Activated T-helper 2 cell treated with anti-CD3 and anti-CD28 coated beads, Interferon-gamma antibody, Interleukin-2, Interleukin-4, amounts not matched to agents 10 μg/mL and 5 μg/mL and 100 μg/mL, durations not matched to agents 14 hours and 24 hours and 36 hours (primary cell): Measurements from ENCODE around the gene AOC2. TPM values are rescaled to one million over a fixed set of nuclear protein-coding genes. Genes with fewer than 3 reads are reported as not detected.
A peak's percentile ranks its signal among the peaks of the same experiment; 100 is the strongest.

Experiments
- DNase-seq: peaks from one replicate; pipeline ENCODE4 v3.0.0; 2021; ENCODE audit warnings: low spot score
- H3K27ac Mint-ChIP-seq: one replicate; pipeline ENCODE4 v1.8.0; 2021; ENCODE audit warnings: mixed read lengths
- H3K27me3 Mint-ChIP-seq: one replicate; pipeline ENCODE4 v1.8.0; 2021; ENCODE audit warnings: low read depth, mixed read lengths
- H3K36me3 Mint-ChIP-seq: one replicate; pipeline ENCODE4 v1.8.0; 2021; ENCODE audit warnings: low read depth, mixed read lengths
- H3K4me1 Mint-ChIP-seq: one replicate; pipeline ENCODE4 v1.8.0; 2021; ENCODE audit warnings: low read depth, mixed read lengths
- H3K4me3 Mint-ChIP-seq: one replicate; pipeline ENCODE4 v1.8.0; 2021; ENCODE audit warnings: low read depth, mild to moderate bottlenecking, moderate library complexity, mixed read lengths
- H3K9me3 Mint-ChIP-seq: one replicate; pipeline ENCODE4 v1.8.0; 2021; ENCODE audit warnings: mixed read lengths
- intact Hi-C: fragments of 100-400 bp; cut with micrococcal nuclease; formaldehyde crosslinking; loops from one replicate; pipeline ENCODE4 v1.15.1; 2023
- total RNA-seq: library from RNA; stranded (reverse); gene quantifications from 2 replicates; pipeline ENCODE4 v1.2.3, GENCODE V29; 2022

AOC2 gene, protein sequence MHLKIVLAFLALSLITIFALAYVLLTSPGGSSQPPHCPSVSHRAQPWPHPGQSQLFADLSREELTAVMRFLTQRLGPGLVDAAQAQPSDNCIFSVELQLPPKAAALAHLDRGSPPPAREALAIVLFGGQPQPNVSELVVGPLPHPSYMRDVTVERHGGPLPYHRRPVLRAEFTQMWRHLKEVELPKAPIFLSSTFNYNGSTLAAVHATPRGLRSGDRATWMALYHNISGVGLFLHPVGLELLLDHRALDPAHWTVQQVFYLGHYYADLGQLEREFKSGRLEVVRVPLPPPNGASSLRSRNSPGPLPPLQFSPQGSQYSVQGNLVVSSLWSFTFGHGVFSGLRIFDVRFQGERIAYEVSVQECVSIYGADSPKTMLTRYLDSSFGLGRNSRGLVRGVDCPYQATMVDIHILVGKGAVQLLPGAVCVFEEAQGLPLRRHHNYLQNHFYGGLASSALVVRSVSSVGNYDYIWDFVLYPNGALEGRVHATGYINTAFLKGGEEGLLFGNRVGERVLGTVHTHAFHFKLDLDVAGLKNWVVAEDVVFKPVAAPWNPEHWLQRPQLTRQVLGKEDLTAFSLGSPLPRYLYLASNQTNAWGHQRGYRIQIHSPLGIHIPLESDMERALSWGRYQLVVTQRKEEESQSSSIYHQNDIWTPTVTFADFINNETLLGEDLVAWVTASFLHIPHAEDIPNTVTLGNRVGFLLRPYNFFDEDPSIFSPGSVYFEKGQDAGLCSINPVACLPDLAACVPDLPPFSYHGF
- total RNA-seq = 3.2 TPM in 2 replicates

DNA sequence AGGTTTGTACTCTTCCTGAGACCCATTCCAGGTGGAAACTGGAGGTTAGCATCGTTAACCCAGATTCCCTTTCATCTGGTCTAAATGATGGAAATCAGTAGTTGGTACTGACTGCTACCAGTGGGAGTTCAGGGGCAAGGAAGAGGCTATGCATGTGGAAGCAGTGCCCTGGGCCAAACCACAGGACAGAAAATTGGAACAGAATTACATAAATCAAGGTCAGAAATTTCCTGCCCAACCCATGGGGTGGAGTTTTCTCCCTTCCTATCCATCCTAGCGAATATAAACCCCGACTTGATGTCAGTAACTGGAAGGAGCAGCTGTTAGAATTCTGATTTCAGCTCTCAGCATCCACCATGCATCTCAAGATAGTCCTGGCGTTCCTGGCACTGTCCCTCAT, at the start of gene AOC2:
AOC2 (plus strand) TSS at position 310 of the 400 bp plus-strand sequence; CDS start at position 357, 47 bp downstream.
- intact Hi-C loops = no loop called here
- Mint-ChIP-seq H3K27ac (no peak within 1 kb of the TSS), H3K4me3 (no peak within 1 kb of the TSS), H3K27me3 (no peaks in the 10 kb centered on the region), H3K4me1 (peaks cover 14% of the 10 kb centered on the region), H3K36me3 (peaks cover 56% of the 10 kb centered on the region), H3K9me3 (no peaks in the 10 kb centered on the region)
- DNase-seq = no peak

DNA sequence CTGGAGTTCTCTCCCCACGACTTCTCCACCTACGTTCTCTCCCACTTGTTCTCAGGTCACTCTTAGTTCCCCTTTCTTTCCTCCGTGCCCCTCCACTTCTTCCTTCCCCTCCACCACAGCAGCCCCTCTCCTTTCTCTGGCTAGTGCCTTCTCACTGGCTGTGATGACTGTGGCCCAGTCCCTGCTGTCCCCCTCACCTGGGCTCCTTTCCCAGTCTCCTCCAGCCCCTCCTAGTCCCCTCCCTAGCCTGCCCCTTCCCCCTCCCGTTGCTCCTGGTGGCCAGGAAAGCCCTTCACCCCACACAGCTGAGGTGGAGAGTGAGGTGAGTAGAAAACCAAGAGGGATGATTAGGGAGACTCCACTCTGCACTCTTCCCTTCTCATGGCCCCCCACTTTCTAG, 49.3 kb upstream of the AOC2 start:
- Mint-ChIP-seq H3K9me3 (peaks cover 3% of the 10 kb centered on the region), H3K4me3 (no peak overlapping the region), H3K36me3 (peaks cover 7% of the 10 kb centered on the region), H3K4me1 (peaks cover 14% of the 10 kb centered on the region), H3K27ac (peak overlapping the region; percentile 8), H3K27me3 (peaks cover 9% of the 10 kb centered on the region)
- intact Hi-C loops = no loop called here
- DNase-seq = no peak

DNA sequence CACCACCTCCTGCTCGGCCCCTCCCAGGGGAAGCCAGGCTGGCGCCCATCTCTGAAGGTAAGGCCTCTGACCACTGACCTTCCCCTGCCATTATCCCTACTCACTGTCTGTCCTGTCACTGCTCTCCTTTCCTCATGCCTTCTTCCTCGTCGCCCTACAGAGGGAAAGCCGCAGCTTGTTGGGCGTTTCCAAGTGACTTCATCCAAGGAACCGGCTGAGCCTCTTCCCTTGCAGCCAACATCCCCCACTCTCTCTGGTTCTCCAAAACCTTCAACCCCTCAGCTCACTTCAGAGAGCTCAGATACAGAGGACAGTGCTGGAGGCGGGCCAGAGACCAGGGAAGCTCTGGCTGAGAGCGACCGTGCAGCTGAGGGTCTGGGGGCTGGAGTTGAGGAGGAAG, 48.9 kb upstream of the AOC2 start:
- H3K27ac Mint-ChIP-seq = no peak overlapping the region
- DNase-seq = no peak
- no peak overlapping the region for H3K4me3 Mint-ChIP-seq
- H3K36me3 Mint-ChIP-seq = peaks cover 7% of the 10 kb centered on the region
- H3K9me3 Mint-ChIP-seq = peaks cover 3% of the 10 kb centered on the region
- H3K27me3 Mint-ChIP-seq = peaks cover 8% of the 10 kb centered on the region
- peaks cover 14% of the 10 kb centered on the region for H3K4me1 Mint-ChIP-seq
- intact Hi-C loops = no loop called here

DNA sequence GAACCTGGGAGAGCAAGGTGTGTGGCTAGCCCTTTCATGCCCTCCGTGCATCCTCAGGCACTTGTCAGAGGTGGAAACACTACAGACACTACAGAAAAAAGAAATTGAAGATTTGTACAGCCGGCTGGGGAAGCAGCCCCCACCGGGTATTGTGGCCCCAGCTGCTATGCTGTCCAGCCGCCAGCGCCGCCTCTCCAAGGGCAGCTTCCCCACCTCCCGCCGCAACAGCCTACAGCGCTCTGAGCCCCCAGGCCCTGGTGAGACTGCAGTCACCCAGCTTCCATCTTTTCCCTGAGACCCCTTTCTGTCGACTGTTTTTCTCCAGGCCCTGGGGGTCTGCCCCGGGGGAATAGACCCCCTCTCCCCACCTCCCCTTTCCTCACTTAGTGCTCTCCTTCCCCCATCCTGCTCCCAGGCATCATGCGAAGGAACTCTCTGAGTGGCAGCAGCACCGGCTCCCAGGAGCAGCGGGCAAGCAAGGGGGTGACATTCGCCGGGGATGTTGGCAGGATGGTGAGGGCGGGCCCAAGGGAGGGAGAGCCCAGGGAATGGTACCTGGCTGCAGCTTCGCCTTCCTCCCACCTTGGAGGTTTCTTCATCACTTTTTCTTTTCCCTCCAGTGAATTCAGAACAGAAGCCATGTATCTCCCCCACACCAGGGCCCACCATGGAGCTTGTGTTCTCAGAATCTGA, 48.2 kb upstream of the AOC2 start:
- peaks cover 3% of the 10 kb centered on the region for H3K9me3 Mint-ChIP-seq
- H3K4me1 Mint-ChIP-seq = peaks cover 14% of the 10 kb centered on the region
- H3K4me3 Mint-ChIP-seq = peak overlapping the region; percentile 46
- intact Hi-C loops = no loop called here
- no peak for DNase-seq
- H3K27ac Mint-ChIP-seq = no peak overlapping the region
- peaks cover 7% of the 10 kb centered on the region for H3K27me3 Mint-ChIP-seq
- peaks cover 7% of the 10 kb centered on the region for H3K36me3 Mint-ChIP-seq

DNA sequence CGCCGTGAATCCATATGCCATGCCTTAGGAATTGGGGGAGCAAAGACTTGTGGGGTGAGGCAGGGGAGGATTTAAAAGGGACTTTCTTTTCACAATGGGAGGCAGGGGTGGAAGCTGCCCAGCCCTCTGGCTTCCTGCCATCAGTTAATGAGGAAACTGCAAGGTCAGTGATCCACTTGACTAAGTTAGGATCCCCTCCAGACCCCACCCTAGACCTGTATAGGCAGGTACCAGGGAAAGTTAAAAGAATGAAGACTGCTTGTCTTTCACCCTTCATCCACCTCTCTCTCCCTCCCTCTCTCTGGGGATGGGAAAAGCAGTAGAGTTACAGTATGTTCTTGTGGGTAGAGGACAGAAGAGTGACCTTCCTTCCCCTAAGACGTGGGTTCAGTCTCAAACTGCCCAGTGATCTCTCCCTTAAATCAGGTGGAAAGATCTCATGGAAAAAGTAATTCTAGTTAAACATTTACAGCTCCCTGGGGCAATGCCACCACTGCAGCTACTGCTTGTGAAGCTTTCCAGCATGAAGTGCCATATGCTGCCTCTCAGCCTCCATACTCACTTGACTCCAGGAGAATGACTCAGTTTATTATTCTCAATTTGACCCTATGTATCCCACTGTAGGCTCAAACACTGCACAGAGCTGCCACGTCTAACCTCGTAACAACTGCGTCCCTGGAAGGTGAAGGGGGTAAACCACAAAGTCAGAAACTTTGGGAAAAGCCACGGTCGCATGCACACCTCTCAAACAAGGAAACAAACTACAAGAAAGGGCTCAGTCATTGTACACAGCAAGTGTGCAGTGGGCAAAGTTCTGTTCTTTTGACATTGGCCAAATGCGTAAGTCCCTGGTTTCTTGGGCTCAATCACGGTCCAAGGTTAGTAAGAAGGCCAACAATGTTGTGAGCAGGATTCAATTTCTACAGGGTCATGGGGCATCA, 47.0 kb upstream of the AOC2 start:
- peaks cover 3% of the 10 kb centered on the region for H3K9me3 Mint-ChIP-seq
- DNase-seq = no peak
- peaks cover 7% of the 10 kb centered on the region for H3K36me3 Mint-ChIP-seq
- peak overlapping the region; percentile 91 for H3K4me3 Mint-ChIP-seq
- H3K4me1 Mint-ChIP-seq = peaks cover 14% of the 10 kb centered on the region
- intact Hi-C loops = no loop called here
- no peak overlapping the region for H3K27ac Mint-ChIP-seq
- peaks cover 12% of the 10 kb centered on the region for H3K27me3 Mint-ChIP-seq

DNA sequence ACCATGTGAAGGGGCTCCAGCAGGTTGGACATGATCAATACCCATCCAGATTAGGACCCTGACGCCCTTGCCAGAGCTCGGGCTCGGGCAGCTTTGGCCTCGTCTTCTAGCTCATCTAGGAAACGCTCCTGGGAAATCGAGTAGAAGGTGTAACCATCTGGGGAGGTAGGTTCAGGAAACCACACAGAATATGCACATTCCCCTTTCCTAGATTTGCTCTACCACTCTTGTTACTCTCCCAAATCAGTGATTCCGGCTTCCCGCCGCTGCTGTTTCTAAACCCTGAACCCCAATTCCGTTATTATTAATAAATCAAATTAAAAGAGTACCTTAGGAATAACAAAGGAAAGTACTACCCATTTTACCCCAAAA, 46.4 kb upstream of the AOC2 start:
- H3K36me3 Mint-ChIP-seq = peaks cover 7% of the 10 kb centered on the region
- H3K9me3 Mint-ChIP-seq = peaks cover 3% of the 10 kb centered on the region
- no peak for DNase-seq
- peaks cover 15% of the 10 kb centered on the region for H3K27me3 Mint-ChIP-seq
- H3K4me1 Mint-ChIP-seq = peaks cover 14% of the 10 kb centered on the region
- intact Hi-C loops = no loop called here
- H3K27ac Mint-ChIP-seq = peak overlapping the region; percentile 44
- H3K4me3 Mint-ChIP-seq = peak overlapping the region; percentile 91

DNA sequence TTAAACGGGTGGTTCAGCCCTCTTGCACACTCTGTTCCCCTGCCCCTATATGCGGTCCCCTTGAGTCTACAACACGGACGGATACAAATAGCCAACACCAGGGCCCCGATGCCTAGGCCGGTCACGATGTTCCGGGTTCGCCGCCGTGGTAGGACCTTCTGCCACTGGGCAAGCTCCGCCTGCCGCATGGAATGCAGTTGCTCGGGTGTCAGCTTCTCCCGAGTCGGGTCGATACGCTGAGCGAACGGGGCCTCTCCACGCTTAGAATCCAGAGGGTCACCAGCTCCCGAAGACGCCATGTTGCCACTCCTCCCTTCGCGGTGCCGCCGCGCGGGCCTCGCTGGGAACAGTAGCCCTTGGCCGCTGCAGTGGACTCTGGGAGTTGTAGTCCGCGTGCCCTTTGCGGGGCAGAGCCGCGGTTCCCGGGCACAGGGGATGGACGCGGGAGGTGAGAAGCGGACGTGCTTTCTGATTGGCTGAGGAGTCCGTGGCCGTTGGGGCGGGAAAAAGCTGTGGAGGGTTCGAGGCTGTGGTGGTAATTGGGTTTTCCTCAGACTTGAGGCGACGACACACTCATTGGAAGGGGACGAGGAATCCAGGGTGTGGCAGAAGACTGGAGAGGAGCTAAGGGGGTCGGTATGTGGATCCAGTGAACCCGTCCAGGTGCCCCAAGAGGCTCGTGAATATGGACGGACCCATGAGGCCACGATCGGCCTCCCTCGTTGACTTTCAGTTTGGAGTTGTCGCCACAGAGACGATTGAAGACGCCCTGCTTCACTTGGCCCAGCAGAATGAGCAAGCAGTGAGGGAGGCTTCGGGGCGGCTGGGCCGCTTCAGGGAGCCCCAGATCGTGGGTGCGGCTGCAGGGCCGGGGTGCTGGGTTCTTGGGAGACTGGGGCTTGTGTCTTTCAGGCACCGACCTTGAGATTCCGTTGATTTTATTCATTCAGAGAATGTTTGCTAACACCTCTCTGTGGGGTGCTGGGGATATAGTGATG, 45.7 kb upstream of the AOC2 start, which contains the start of the genes CNTD1 and COA3:
CNTD1 (plus strand) TSS at position 479 of the 998 bp plus-strand sequence; CDS start at position 686, 207 bp downstream.
COA3 (minus strand) TSS at position 322 of the 998 bp plus-strand sequence; CDS start at position 299, 23 bp downstream.
- intact Hi-C loops = no loop called here
- Mint-ChIP-seq H3K36me3 (peaks cover 7% of the 10 kb centered on the region), H3K4me1 (peaks cover 14% of the 10 kb centered on the region), H3K27ac (peak within 1 kb of the TSS; percentile 44), H3K27me3 (peaks cover 15% of the 10 kb centered on the region), H3K4me3 (peak within 1 kb of the TSS; percentile 91), H3K9me3 (peaks cover 3% of the 10 kb centered on the region)
- DNase-seq = peak; percentile 75

DNA sequence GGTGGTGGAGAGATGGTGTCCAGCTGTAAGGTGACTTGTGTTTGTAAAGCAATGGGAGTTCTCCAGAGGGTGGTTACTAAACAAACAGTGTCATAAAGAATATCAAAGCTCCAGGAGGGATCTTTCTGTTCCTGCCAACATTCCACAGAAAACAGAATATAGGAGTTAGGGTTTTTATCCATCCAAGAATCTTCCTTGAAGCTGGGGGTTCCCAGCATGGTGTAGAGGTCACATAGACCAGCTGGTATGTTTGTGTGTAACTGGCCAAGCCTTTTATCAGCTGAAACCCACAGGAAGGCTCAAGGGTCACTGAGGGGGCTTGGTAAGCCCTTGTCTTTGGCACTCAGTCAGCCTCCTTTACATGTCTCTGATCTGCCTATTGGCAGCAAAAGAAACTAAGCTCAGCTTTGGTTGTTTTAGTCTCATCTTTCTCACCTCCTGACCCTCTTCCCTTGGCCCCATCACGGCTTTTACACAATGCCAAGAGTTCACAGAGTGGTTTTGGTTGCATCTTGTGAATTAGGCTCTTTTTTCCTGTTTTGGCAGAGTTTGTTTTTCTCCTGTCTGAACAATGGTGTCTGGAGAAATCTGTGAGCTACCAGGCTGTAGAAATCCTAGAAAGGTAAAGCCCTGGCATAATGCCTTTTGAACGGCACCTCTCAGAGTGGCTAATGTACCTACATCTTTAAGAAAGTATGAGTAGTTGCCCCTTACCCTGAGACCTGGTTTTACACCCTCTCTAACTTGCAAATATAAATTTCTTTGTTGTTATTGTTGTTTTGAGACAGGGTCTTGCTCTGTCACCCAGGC, 41.1 kb upstream of the AOC2 start:
- Mint-ChIP-seq H3K36me3 (no peaks in the 10 kb centered on the region), H3K9me3 (peaks cover 3% of the 10 kb centered on the region), H3K27me3 (peaks cover 15% of the 10 kb centered on the region), H3K4me3 (no peak overlapping the region), H3K4me1 (peaks cover 5% of the 10 kb centered on the region), H3K27ac (no peak overlapping the region)
- intact Hi-C loops = loop anchor here (2.0 kb wide), 1 partner anchor 18 kb away; no protein-coding TSS in a partner anchor
- no peak for DNase-seq

DNA sequence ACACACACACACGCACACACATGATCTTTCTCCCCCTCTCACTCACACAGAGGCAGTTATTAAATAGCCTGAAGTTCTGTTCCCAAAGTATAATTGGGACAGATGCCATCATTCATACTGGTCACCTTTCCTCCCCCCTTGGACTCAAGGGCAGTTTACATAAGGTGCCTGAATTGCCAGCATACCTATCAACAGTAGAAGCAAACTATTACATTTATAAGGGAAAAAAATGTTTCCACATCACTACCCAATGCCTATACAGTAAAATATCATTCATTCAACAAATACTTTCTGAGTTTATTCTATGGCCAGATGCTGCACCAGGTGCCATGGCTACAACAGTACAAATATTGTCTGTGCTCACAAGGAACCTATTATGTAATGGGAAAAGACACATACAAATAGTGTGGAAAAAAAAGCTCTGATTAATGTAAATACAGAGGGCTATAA, 39.4 kb upstream of the AOC2 start:
- Mint-ChIP-seq H3K27ac (no peak overlapping the region), H3K36me3 (peaks cover 10% of the 10 kb centered on the region), H3K4me1 (no peaks in the 10 kb centered on the region), H3K9me3 (no peaks in the 10 kb centered on the region), H3K27me3 (peaks cover 12% of the 10 kb centered on the region), H3K4me3 (no peak overlapping the region)
- no peak for DNase-seq
- intact Hi-C loops = no loop called here

DNA sequence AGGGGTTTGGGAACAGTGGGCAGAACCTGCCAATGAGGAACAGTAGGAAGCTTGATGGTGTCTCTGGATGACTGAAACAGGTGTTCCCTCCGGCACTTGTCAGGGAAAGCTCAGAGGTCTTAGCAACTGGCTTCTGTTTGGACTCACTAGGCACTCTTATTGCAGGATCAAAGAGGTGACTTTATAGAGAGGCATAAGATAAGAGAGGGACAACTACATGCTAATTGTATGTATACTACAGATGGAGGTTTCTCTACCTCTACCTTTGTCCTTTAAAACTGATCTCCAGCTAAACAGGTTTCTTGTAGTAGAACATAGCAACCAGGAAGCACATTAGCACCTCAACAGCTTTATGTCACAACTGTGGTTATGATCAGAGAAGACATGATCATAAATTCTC, 38.1 kb upstream of the AOC2 start:
- no peak overlapping the region for H3K27ac Mint-ChIP-seq
- H3K4me1 Mint-ChIP-seq = no peaks in the 10 kb centered on the region
- no peak overlapping the region for H3K4me3 Mint-ChIP-seq
- H3K27me3 Mint-ChIP-seq = peaks cover 8% of the 10 kb centered on the region
- no peak for DNase-seq
- H3K9me3 Mint-ChIP-seq = no peaks in the 10 kb centered on the region
- intact Hi-C loops = no loop called here
- H3K36me3 Mint-ChIP-seq = peaks cover 19% of the 10 kb centered on the region
